Thyroid gland (tissue), 4 donors: ENCODE results near the gene BMPR1B.

Source experiments
- POLR2A ChIP-seq, 2 donors: fragments of 450-650 bp; IDR thresholded peaks; one replicate each; pipeline ENCODE4 v1.6.1; 2017; ENCODE audit warnings: antibody characterized with exemption in 2 of 2, mild to moderate bottlenecking in 2 of 2, moderate library complexity in 1 of 2
- TF ChIP-seq, protein P1 (sequence below), 6 experiments: fragments of 200-600 bp in 3 of 6; fragments of 450-650 bp in 3 of 6; sonication (generic) in 3 of 6; IDR thresholded peaks; one replicate each; pipeline ENCODE4 v1.5.1; 2016 to 2019; ENCODE audit warnings: antibody characterized with exemption in 6 of 6, mild to moderate bottlenecking in 2 of 6, inconsistent platforms in 1 of 6, moderate library complexity in 1 of 6

DNA sequence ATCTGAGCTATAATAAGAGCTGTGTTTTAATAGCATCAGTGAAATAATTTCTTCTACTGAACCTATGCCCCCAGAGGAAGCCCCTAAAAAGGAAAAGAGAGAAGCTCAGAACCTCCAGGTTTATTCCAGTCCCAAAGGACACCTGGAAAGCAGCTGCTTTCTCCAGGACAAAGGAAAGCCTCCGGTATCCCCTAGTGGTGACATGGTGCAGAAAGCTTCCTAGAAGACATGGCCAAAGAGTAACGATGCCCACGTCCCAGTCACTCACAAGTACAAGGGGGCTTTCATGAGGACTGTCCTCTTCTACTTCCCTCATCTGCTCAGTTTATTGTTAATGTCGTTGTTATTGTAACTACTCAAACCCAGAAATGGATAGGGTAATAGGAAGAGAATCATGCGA is 447.1 kb downstream of the BMPR1B start:
- TF ChIP-seq POLR2A (IDR thresholded peaks at IDR 0.05): no peak
- TF ChIP-seq, protein P1, sequence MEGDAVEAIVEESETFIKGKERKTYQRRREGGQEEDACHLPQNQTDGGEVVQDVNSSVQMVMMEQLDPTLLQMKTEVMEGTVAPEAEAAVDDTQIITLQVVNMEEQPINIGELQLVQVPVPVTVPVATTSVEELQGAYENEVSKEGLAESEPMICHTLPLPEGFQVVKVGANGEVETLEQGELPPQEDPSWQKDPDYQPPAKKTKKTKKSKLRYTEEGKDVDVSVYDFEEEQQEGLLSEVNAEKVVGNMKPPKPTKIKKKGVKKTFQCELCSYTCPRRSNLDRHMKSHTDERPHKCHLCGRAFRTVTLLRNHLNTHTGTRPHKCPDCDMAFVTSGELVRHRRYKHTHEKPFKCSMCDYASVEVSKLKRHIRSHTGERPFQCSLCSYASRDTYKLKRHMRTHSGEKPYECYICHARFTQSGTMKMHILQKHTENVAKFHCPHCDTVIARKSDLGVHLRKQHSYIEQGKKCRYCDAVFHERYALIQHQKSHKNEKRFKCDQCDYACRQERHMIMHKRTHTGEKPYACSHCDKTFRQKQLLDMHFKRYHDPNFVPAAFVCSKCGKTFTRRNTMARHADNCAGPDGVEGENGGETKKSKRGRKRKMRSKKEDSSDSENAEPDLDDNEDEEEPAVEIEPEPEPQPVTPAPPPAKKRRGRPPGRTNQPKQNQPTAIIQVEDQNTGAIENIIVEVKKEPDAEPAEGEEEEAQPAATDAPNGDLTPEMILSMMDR (IDR thresholded peaks at IDR 0.05): no peak
